ENCODE measurements around the gene ENO1. TPM values are rescaled to one million over a fixed set of nuclear protein-coding genes. Genes with fewer than 3 reads are reported as not detected.

Gene ENO1
- total RNA-seq, 2 experiments from 2014 or later: 3,897 to 3,945 TPM

GRCh38 chr1:8862528-8862927 lies 16.0 kb downstream of the ENO1 start:
- POLR2A ChIA-PET: interaction anchor here (0.6 to 1.0 kb wide), 4 partner anchors 9 to 82 kb away, joined by 3 to 7 read pairs (median 4); partner anchors contain the start of gene ENO1

GRCh38 chr1:8860738-8861516 lies 17.6 kb downstream of the ENO1 start:
- ChIA-PET CTCF (interaction anchor here (0.7 to 9.1 kb wide), 4 partner anchors 9 to 144 kb away, joined by 3 to 61 read pairs (median 4); no protein-coding TSS in a partner anchor), POLR2A (interaction anchor here (0.6 to 4.9 kb wide), 3 partner anchors 9 to 13 kb away, joined by 3 to 19 read pairs (median 5); no protein-coding TSS in a partner anchor)

More at GRCh38 chr1:8862528-8862927, 16.0 kb downstream of the ENO1 start:
- CTCF ChIA-PET: interaction anchor here (0.6 to 9.1 kb wide), 6 partner anchors 10 to 300 kb away, joined by 3 to 61 read pairs (median 4); no protein-coding TSS in a partner anchor

DNA sequence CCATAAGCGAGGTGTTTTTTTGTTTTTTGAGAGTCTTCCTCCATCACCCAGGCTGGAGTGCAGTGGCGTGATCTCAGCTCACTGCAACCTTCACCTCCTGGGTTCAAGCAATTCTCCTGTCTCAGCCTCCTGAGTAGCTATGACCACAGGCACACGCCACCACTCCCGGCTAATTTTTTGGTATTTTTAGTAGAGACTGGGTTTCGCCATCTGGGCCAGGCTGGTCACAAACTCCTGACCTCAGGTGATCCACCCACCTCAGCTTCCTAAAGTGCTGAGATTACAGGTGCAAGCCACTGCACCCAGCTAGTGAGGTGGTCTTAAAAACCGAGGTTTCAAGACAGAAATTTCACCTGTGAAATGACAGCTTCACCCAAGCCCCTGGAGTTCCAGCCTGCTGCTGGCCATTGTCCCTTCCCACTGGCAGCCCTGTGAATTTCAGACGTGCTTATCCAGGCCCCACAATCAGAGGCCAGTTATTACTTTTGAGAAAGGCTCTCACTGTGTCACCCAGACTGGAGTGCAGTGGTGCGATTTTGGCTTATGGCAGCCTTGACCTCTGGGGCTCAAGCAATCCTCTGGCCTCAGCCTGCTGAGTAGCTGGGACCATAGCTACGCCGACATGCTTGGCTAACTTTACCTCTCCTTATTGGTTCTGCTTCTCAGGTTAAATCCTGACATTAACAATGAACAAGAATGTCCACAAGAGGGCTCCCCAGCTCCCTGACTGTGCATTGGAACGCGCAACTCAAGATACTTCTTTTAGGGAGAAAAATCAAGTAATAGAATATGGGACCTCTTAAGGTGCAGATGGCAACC lies 19.4 kb downstream of the ENO1 start:
- ChIA-PET POLR2A (interaction anchor here (0.9 to 4.9 kb wide), 4 partner anchors 10 to 21 kb away, joined by 3 to 19 read pairs (median 12); no protein-coding TSS in a partner anchor), CTCF (interaction anchor here (0.6 to 9.1 kb wide), 6 partner anchors 11 to 418 kb away, joined by 3 to 61 read pairs (median 4); no protein-coding TSS in a partner anchor)

DNA sequence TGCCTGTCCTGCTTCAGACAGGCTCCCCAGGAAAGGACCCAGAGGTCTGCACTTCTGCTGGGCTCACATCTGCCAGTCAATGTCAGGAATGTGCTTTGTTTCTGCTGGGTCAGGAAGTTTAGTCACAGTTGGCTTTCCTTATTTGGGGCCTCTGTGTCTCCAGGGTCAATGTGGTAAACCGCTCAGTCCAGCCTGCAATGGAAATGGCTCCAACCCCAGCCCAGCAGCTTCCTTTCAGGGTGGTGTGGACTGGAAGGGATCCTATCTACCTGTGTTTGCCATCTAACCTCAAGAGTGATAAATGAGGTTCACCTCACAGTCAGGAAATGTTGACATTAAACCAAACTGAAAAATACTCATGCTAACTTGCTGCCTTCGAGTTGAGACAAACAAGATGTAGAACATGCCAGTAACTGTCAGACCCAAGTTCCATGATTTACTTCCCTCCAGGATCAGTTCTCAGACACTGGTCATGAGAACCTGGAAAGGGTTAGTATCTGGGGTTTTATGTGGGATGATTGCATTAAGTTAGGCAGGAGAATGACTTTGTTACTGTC lies 20.3 kb downstream of the ENO1 start:
- POLR2A ChIA-PET: interaction anchor here (0.9 to 4.9 kb wide), 6 partner anchors 7 to 41 kb away, joined by 3 to 19 read pairs (median 6); partner anchors contain the start of gene RERE

GRCh38 chr1:8856689-8857412 lies 21.6 kb downstream of the ENO1 start:
- POLR2A ChIA-PET: interaction anchor here (1.1 to 4.9 kb wide), 6 partner anchors 8 to 313 kb away, joined by 3 to 19 read pairs (median 6); partner anchors contain the start of gene RERE
- CTCF ChIA-PET: interaction anchor here (1.2 to 9.1 kb wide), 3 partner anchors 9 to 148 kb away, joined by 5 to 61 read pairs (median 7); no protein-coding TSS in a partner anchor

More for the DNA sequence above, 20.3 kb downstream of the ENO1 start:
- CTCF ChIA-PET: interaction anchor here (1.0 to 9.1 kb wide), 3 partner anchors 11 to 15 kb away, joined by 3 to 61 read pairs (median 4); no protein-coding TSS in a partner anchor

GRCh38 chr1:8854240-8854639 lies 24.2 kb downstream of the ENO1 start:
- ChIA-PET POLR2A (no interaction called here), CTCF (no interaction called here)

- ChIA-PET POLR2A (interaction anchor here (0.9 kb wide), 1 partner anchor 18 kb away, joined by 4 read pairs; no protein-coding TSS in a partner anchor), CTCF (interaction anchor here (0.6 to 7.5 kb wide), 6 partner anchors 10 to 297 kb away, joined by 3 to 61 read pairs (median 5); no protein-coding TSS in a partner anchor)
Observed at GRCh38 chr1:8851060-8851459, 27.4 kb downstream of the ENO1 start.

- CTCF ChIA-PET: interaction anchor here (0.5 to 7.5 kb wide), 43 partner anchors 10 to 1340 kb away, joined by 3 to 61 read pairs (median 3); partner anchors contain the start of gene RERE
- POLR2A ChIA-PET: interaction anchor here (1.2 to 1.8 kb wide), 2 partner anchors 10 to 14 kb away, joined by 3 to 16 read pairs; no protein-coding TSS in a partner anchor
Observed at GRCh38 chr1:8848663-8849386, 29.7 kb downstream of the ENO1 start.

GRCh38 chr1:8847990-8848389 lies 30.5 kb downstream of the ENO1 start:
- POLR2A ChIA-PET: interaction anchor here (1.2 to 1.8 kb wide), 2 partner anchors 10 to 14 kb away, joined by 3 to 16 read pairs; no protein-coding TSS in a partner anchor
- CTCF ChIA-PET: interaction anchor here (0.7 to 7.5 kb wide), 13 partner anchors 9 to 287 kb away, joined by 3 to 61 read pairs (median 4); no protein-coding TSS in a partner anchor

DNA sequence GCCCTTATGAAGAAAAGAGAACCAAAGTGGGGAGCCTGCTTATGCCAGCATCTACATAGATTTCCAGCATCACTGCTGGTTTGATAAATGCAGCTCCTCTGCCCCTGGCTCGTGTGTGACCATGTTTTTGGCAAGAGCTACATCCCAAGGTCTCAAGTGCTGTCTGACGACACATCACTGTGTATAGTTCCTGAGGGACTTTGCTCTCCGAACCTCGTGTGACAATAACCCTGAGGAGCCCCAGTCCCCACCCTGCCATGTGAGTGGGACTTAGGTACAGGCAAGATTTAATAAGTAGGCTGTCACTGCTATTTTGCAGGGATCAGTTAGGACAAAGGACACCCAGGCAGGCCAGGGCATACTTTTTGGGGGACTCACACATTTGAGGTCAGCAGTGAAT lies 32.2 kb downstream of the ENO1 start:
- ChIA-PET CTCF (interaction anchor here (1.0 to 7.5 kb wide), 2 partner anchors 15 to 285 kb away, joined by 3 to 61 read pairs; no protein-coding TSS in a partner anchor), POLR2A (no interaction called here)

DNA sequence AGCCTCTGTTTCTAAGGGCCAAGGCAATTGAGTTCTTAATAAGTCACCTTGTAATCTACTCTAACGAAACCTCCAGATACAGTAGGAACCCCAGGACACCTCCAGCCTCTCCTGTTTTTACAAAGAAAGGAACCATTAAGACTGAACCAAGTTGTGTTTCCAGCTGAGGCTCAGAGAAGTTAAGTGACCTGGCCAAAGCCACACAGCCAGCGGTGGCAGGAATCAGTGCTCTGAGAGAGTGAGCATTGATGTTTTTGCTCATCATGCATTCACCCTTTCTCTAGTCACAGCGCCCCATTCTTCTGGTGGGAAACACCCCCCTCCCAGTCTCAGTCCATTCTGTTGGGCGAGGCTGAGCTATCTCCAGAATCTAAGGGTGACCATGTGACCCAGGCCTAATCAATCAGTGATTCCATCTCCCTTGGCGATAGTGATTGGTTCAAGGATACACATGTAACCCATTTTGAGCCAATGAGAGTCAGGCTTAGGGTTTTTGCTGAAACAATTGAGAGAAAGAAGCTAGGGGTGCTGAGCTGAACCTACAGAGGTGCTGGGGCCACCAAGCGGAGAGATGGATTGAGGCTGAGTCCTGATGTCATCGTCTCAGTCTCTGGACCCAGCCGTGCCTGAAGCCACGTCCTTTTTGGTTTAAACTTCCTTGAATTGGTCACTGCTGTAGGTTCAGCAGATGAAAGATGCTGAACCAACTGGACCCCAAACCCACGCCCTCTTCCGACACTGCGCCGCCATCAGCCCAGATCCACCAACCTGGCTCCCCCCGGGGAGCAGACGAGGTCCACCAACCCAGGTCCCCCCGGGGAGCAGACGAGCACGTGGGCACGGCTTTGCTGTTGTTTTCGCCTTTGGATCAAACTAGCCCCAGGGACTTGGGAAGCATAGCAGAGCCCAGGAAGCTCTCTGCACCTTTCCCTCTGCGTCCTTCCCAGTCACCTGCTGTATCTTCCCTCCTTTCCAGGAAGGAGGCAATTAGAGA lies 33.1 kb downstream of the ENO1 start:
- CTCF ChIA-PET: interaction anchor here (0.6 to 7.5 kb wide), 3 partner anchors 16 to 284 kb away, joined by 3 to 61 read pairs (median 3); no protein-coding TSS in a partner anchor
- POLR2A ChIA-PET: no interaction called here

DNA sequence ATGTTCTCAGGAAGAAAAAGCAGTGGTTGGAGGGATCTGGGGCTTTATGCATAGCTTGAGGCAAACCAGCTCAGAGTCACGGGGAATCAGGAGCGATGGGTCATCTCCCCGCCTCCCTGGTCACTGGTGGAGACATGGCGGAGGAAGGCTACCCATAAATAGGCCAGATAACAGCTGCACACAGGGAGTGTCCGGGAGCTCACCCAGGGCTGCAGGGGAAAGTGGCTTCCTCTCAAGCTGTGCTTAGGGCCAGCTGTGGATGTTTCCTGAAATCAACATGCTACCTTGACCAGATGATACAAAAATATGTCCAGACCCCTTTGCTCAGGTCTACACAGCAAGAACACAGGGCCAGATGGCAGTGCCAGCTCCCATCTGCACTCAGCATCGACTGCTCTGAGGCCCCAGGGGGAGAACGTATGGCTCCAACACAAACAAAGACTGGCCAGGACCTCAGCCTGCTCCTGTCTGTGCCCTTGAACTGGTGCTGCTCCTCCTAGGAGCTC lies 33.9 kb downstream of the ENO1 start:
- ChIA-PET POLR2A (no interaction called here), CTCF (interaction anchor here (0.6 to 7.5 kb wide), 3 partner anchors 16 to 577 kb away, joined by 3 to 61 read pairs (median 3); no protein-coding TSS in a partner anchor)

GRCh38 chr1:8841395-8841794 lies 37.1 kb downstream of the ENO1 start:
- CTCF ChIA-PET: interaction anchor here (0.7 kb wide), 1 partner anchor 11 kb away, joined by 7 read pairs; no protein-coding TSS in a partner anchor
- POLR2A ChIA-PET: no interaction called here

DNA sequence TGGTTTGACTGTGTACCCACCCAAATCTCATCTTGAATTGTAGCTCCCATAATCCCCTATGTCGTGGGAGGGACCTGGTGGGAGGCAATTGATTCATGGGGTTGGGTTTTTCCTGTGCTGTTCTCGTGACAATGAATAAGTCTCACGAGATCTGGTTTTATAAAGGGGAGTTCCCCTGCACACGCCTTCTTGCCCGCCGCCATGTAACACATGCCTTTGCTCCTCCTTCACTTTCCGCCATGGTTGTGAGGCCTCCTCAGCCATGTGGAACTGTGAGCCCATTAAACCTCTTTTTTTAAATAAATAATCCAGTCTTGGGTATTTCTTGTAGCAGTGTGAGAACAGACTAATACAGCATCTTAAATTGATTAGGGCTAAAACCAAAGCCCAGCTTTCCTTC lies 38.5 kb downstream of the ENO1 start:
- CTCF ChIA-PET: interaction anchor here (1.3 kb wide), 1 partner anchor 18 kb away, joined by 3 read pairs; no protein-coding TSS in a partner anchor
- POLR2A ChIA-PET: no interaction called here

DNA sequence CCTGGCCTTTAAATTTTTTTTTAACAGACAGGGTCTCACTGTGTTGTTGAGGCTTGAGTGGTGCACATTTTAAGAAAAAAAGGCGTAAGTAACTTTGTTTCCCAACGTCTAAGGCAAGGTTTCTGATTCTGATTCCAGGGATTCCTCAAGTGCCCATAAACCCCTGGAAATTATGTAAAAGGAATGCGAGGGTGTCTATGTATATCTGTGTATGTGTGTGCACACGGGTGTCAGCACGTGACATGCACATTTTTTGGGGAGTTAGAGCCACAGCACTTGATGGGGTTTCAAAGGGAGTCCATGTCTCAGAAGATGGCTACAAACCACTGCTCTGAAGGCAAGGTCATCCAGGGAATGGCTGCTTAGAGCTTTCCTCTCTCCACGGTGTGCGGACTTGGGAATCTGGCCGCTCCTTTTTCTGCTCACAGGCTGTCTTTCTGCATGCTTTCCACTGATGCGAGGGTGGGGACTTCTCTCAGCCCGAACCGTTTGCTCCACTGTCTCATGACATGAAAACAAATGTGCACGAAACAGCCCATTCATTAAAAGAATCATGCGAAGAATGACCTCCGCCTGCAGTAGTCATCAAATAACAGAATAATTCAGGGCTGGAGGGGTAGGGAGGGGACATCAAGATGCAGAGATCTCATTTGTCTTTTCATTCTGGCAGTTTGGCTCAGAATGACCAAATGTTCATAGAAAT lies 42.4 kb downstream of the ENO1 start:
- ChIA-PET POLR2A (no interaction called here), CTCF (no interaction called here)
